ENCODE measurements around the gene LAMTOR3.

DNA sequence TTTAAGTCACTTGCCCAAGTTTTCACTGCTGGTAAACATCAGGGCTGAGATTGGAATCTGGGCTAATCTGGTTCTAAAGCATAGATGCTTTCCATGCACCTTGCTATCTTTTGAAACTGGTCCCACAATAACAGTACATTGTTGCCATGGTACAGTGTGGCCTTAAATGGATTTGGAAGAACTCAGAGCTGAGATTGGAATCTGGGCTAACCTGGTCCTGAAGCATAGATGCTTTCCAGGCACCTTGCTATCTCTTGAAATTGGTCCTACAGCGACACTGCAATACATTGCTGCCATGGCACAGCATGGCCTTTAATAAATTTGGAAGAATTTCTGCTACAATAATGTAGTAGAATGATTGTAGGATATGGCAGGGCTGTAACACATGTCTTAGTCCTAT, 49.0 kb downstream of the LAMTOR3 start:
- TF ChIP-seq, protein P1, sequence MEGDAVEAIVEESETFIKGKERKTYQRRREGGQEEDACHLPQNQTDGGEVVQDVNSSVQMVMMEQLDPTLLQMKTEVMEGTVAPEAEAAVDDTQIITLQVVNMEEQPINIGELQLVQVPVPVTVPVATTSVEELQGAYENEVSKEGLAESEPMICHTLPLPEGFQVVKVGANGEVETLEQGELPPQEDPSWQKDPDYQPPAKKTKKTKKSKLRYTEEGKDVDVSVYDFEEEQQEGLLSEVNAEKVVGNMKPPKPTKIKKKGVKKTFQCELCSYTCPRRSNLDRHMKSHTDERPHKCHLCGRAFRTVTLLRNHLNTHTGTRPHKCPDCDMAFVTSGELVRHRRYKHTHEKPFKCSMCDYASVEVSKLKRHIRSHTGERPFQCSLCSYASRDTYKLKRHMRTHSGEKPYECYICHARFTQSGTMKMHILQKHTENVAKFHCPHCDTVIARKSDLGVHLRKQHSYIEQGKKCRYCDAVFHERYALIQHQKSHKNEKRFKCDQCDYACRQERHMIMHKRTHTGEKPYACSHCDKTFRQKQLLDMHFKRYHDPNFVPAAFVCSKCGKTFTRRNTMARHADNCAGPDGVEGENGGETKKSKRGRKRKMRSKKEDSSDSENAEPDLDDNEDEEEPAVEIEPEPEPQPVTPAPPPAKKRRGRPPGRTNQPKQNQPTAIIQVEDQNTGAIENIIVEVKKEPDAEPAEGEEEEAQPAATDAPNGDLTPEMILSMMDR (IDR thresholded peaks at IDR 0.05), result no peak
- no peak for TF ChIP-seq SIN3A (IDR thresholded peaks at IDR 0.05; ENCODE audit: borderline replicate concordance, low read depth, low read length)
- no peak for TF ChIP-seq FOSL2 (IDR thresholded peaks at IDR 0.05; ENCODE audit: borderline replicate concordance, low read depth)
- peak; percentile 58; the same call in 1 of the 2 replicates for TF ChIP-seq MXI1 (IDR thresholded peaks at IDR 0.05; ENCODE audit: low read depth, low read length)
- TF ChIP-seq TCF12 (IDR thresholded peaks at IDR 0.05), result peak; percentile 18; the same call in 1 of the 2 replicates
- TF ChIP-seq YY1 (IDR thresholded peaks at IDR 0.05; ENCODE audit: low read depth), result no peak
- no peak for TF ChIP-seq RFX5 (IDR thresholded peaks at IDR 0.05; ENCODE audit: low read length)
- TF ChIP-seq EP300 (IDR thresholded peaks at IDR 0.05; ENCODE audit: borderline replicate concordance in 1 of 2, low read depth in 1 of 2, low read length in 1 of 2), result peak in 1 of 2 experiments; percentile 88; a peak in 2 of 4 replicates
- TF ChIP-seq CHD2 (IDR thresholded peaks at IDR 0.05; ENCODE audit: low read length, partially characterized antibody), result peak; percentile 85

Data from SK-N-SH (cell line).